Vagina (tissue), 2 donors: ENCODE measurements around the gene MYG1. TPM values are rescaled to one million over a fixed set of nuclear protein-coding genes. Genes with fewer than 3 reads are reported as not detected.

Experiments
- DNase-seq, 2 donors: peaks; one replicate each; pipeline ENCODE4 v3.0.0-alpha.2; 2017; ENCODE audit errors: extremely low spot score in 2 of 2
- H3K27ac ChIP-seq: fragments of 200-600 bp; sonication (generic); one replicate; pipeline ENCODE4 v1.5.1; 2019
- H3K27me3 ChIP-seq: fragments of 200-600 bp; sonication (generic); one replicate; pipeline ENCODE4 v1.5.1; 2019
- H3K36me3 ChIP-seq, 2 donors: fragments of 200-600 bp; sonication (generic); one replicate each; pipeline ENCODE4 v1.5.1; 2017 to 2019
- H3K4me1 ChIP-seq: fragments of 200-600 bp; sonication (generic); one replicate; pipeline ENCODE4 v1.5.1; 2019
- H3K4me3 ChIP-seq, 2 donors: fragments of 200-600 bp; sonication (generic); 1 replicate in 1 of 2; 2 replicates in 1 of 2; pipeline ENCODE4 v1.5.1; 2016 to 2019
- H3K9me3 ChIP-seq: fragments of 200-600 bp; sonication (generic); one replicate; pipeline ENCODE4 v1.5.1; 2019
- CTCF ChIP-seq, 3 experiments: fragments of 450-650 bp in 2 of 3; fragments of 200-600 bp in 1 of 3; sonication (generic) in 1 of 3; IDR thresholded peaks; one replicate each; pipeline ENCODE4 v1.5.1; 2017 to 2019; ENCODE audit warnings: antibody characterized with exemption in 3 of 3, mild to moderate bottlenecking in 2 of 3, moderate library complexity in 2 of 3
- POLR2A ChIP-seq, 2 donors: fragments of 450-650 bp; IDR thresholded peaks; one replicate each; pipeline ENCODE4 v1.6.1; 2017; ENCODE audit warnings: antibody characterized with exemption in 2 of 2, mild to moderate bottlenecking in 2 of 2, moderate library complexity in 2 of 2
- POLR2AphosphoS5 ChIP-seq, 2 donors: sonication (generic); formaldehyde crosslinking; IDR thresholded peaks; one replicate each; pipeline ENCODE4 v1.9.0; 2017; ENCODE audit warnings: antibody characterized with exemption in 2 of 2, mild to moderate bottlenecking in 2 of 2, low read depth in 1 of 2; ENCODE audit not compliant: insufficient read depth in 1 of 2
- intact Hi-C: fragments of 100-400 bp; cut with DNase I; formaldehyde crosslinking; loops from one replicate; pipeline ENCODE4 v1.15.1; 2023
- total RNA-seq: library from RNA; depleted of rRNA; stranded (reverse); fragments of >200 nt; gene quantifications from one replicate; pipeline ENCODE4 v1.2.3, GENCODE V29; 2016

The MYG1 gene
- total RNA-seq, 1 donor from 2014 or later: 41.5 TPM

DNA sequence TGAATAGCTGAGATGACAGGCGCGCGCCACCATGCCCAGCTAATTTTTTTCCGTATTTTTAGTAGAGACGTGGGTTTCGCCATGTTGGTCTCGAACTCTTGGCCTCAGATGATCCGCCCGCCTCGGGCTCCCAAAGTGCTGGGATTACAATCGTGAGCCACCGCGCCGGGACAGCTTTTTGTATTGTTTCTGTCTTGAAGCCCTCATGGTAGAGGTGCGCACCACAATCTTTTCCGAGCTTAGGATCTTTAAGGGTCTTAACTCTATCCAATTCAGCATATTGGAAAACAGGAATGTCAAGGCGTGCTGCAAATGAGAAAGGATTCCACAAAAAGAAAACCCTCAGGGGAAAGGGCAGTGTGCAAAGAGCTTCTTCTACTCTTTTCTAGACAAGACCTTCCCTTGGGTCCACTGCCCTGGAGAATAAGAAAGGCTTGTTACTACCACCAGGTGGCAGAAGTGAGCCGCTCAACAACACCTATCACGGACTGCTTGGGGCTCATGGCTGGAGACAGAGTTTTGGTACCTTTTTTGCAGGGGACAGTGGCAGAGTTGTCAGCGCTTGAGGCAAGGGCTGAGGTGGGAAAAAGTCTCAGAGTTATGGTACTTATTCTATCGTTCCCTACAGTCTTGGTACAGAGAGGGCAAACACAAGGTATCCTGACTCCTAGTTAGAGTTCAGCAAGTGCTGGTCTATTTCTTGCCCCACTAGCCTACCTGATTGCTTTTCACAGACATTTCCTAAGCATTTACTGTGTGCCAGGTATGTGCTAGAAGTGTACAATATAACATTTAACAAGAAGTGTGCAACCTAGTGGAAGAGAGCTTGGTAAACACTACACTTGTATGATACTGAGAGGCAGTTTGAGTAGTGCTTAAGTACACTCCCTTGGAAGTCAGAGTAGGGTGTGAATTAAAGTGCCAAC is 53.1 kb downstream of the MYG1 start:
- H3K27ac ChIP-seq: no peak overlapping the region
- TF ChIP-seq CTCF (IDR thresholded peaks at IDR 0.05) (peak; percentile 80 to 97 (median 81)), POLR2AphosphoS5 (IDR thresholded peaks at IDR 0.05; ENCODE audit: insufficient read depth in 1 of 2, low read depth in 1 of 2) (peak in 1 of 2 donors; percentile 46), POLR2A (IDR thresholded peaks at IDR 0.05) (no peak)
- intact Hi-C loops: loop anchor here (2.0 kb wide), 1 partner anchor 68 kb away; no protein-coding TSS in a partner anchor
- no peaks in the 10 kb centered on the region for H3K4me1 ChIP-seq
- no peaks in the 10 kb centered on the region for H3K9me3 ChIP-seq
- H3K36me3 ChIP-seq: no peaks in the 10 kb centered on the region
- no peak overlapping the region for H3K4me3 ChIP-seq
- no peaks in the 10 kb centered on the region for H3K27me3 ChIP-seq
- no peak for DNase-seq

DNA sequence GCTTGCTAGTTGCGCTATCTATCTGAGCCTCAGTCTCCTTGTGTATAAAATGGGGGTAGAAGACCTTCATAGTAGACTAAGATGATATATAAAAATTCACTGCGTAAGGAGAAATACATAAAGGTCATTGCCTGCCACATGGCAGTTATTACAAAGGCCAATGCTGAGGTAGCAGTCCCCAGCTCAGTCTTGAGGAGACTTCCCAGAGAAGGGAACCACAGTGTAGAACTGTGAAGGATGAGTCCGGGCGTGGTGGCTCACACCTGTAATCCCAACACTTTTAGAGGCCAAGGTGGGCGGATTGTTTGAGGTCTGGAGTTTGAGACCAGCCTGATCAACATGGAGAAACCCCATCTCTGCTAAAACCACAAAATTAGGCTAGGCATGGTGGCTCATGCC is 53.8 kb downstream of the MYG1 start:
- Histone ChIP-seq H3K36me3 (no peaks in the 10 kb centered on the region), H3K9me3 (no peaks in the 10 kb centered on the region), H3K27me3 (no peaks in the 10 kb centered on the region), H3K4me1 (no peaks in the 10 kb centered on the region), H3K4me3 (no peak overlapping the region), H3K27ac (no peak overlapping the region)
- intact Hi-C loops: loop anchor here (2.0 kb wide), 1 partner anchor 68 kb away; no protein-coding TSS in a partner anchor
- TF ChIP-seq POLR2A (IDR thresholded peaks at IDR 0.05) (no peak), CTCF (IDR thresholded peaks at IDR 0.05) (no peak), POLR2AphosphoS5 (IDR thresholded peaks at IDR 0.05; ENCODE audit: insufficient read depth in 1 of 2, low read depth in 1 of 2) (no peak)
- no peak for DNase-seq

DNA sequence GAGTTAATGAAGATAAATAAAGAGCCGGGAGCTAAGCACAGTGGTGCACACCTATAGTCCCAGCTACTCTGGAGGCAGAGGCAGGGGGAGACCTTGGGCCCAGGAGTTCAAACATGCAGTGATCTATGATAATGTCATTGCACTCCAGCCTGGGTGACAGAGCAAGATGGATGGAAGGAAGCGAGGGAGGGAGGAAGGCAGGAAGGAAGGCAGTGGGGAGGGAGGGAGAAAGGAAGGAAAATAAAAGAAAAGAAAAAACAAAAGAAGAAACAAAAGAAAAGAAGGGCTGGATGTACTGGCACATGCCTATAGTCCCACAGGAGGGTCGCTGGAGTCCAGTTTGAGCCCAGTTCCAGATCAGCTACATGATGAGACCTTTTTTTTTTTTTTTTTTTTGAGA is 55.6 kb downstream of the MYG1 start:
- intact Hi-C loops: no loop called here
- no peaks in the 10 kb centered on the region for H3K36me3 ChIP-seq
- no peaks in the 10 kb centered on the region for H3K4me1 ChIP-seq
- no peak overlapping the region for H3K4me3 ChIP-seq
- TF ChIP-seq POLR2AphosphoS5 (IDR thresholded peaks at IDR 0.05; ENCODE audit: insufficient read depth in 1 of 2, low read depth in 1 of 2) (no peak), POLR2A (IDR thresholded peaks at IDR 0.05) (no peak), CTCF (IDR thresholded peaks at IDR 0.05) (no peak)
- H3K27ac ChIP-seq: no peak overlapping the region
- no peaks in the 10 kb centered on the region for H3K9me3 ChIP-seq
- H3K27me3 ChIP-seq: no peaks in the 10 kb centered on the region
- DNase-seq: no peak

Other genes starting within 250 kb of the MYG1 start
- gene TNS2, start 249.6 kb upstream of the MYG1 start, total RNA-seq: 235 TPM
- gene SPRYD3, start 220.3 kb upstream of the MYG1 start, total RNA-seq: 27.0 TPM
- gene IGFBP6, start 202.0 kb upstream of the MYG1 start, total RNA-seq: 684 TPM
- 0.74 TPM for gene SOAT2, start 196.2 kb upstream of the MYG1 start, total RNA-seq
- 12.8 TPM for gene ZNF740, start 119.0 kb upstream of the MYG1 start, total RNA-seq
- 44.9 TPM for gene CSAD, start 118.8 kb upstream of the MYG1 start, total RNA-seq
- gene ITGB7, start 92.4 kb upstream of the MYG1 start, total RNA-seq: 3.7 TPM
- 79.1 TPM for gene RARG, start 67.5 kb upstream of the MYG1 start, total RNA-seq
- 17.7 TPM for gene ESPL1, start 31.4 kb upstream of the MYG1 start, total RNA-seq
- gene PFDN5, start 4.2 kb upstream of the MYG1 start, total RNA-seq: 673 TPM
- 30.9 TPM for gene AAAS, start 21.9 kb downstream of the MYG1 start, total RNA-seq
- gene SP7, start 36.7 kb downstream of the MYG1 start, total RNA-seq: not detected
- gene SP1, start 80.5 kb downstream of the MYG1 start, total RNA-seq: 76.1 TPM
- 1.2 TPM for gene AMHR2, start 124.2 kb downstream of the MYG1 start, total RNA-seq
- 54.0 TPM for gene PRR13, start 142.0 kb downstream of the MYG1 start, total RNA-seq
- 488 TPM for gene PCBP2, start 152.4 kb downstream of the MYG1 start, total RNA-seq
- 21.9 TPM for gene MAP3K12, start 199.8 kb downstream of the MYG1 start, total RNA-seq
- gene TARBP2, start 201.6 kb downstream of the MYG1 start, total RNA-seq: 17.7 TPM
- gene NPFF, start 207.8 kb downstream of the MYG1 start, total RNA-seq: not detected